Hypothalamus (tissue), 51 donors: ENCODE measurements around the gene GARIN5A.

Experiments
- DNase-seq, 51 donors: peaks; one replicate each; lab custom pipeline; 2025; lab: John Stamatoyannopoulos, UW

The GARIN5A gene

GRCh38 chr19:50420127-50420526 is 56.5 kb downstream of the GARIN5A start:
- no peak for DNase-seq

- DNase-seq = no peak
Observed at GRCh38 chr19:50419580-50420035, 57.0 kb downstream of the GARIN5A start.

GRCh38 chr19:50419022-50419579 is 57.5 kb downstream of the GARIN5A start:
- no peak for DNase-seq

GRCh38 chr19:50418176-50419021 is 58.2 kb downstream of the GARIN5A start, which contains the start of gene SPIB:
SPIB (plus strand) TSS chr19:50418938; CDS start chr19:50418963, 25 bp downstream.
- no peak for DNase-seq

- DNase-seq = no peak
Observed at GRCh38 chr19:50417111-50418081, 59.3 kb downstream of the GARIN5A start.
